Measurements from ENCODE around the gene TMEM30B.

Gene TMEM30B

DNA sequence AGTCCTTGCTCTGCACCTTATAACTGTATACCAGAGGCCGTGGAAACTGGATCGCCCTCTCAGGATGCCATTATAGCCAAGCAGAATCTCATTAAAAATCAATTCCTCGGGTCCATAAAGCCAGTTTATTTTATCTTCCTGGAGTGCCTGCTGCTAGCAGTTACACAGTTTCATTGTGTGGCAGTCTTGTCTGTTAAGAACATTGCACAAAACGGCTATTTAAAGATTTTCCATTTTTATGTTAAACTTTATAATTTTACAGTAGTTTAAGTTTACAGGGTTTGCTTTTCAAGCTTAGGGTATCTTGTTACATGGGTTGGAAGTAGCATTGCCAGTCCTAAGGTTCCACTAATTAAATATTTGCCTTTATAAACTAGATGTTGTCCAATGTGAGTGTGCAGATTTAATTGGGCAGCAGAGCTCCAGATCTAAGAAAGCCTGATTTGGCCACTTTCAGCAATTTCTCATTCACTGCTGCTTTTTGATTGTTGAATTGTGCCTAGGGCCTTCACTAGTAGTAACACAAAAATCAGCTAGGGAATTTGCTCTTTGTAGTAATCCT is 17.0 kb downstream of the TMEM30B start:
- no peak for TF ChIP-seq CTCF (IDR thresholded peaks at IDR 0.05; ENCODE audit: insufficient read depth, low read length, poor library complexity, severe bottlenecking)
- no peak overlapping the region for H3K4me3 ChIP-seq (replicated peaks; ENCODE audit: low read depth, low read length)

GRCh38 chr14:61262082-61262481 is 19.1 kb downstream of the TMEM30B start:
- Histone ChIP-seq H3K4me3 (replicated peaks; ENCODE audit: low read depth, low read length) (no peak overlapping the region), H3K27me3 (replicated peaks; ENCODE audit: control insufficient read depth, insufficient read depth, low read length) (no peaks in the 10 kb centered on the region), H3K36me3 (ENCODE audit: control insufficient read depth, insufficient read depth, low read length) (no peaks in the 10 kb centered on the region)
- TF ChIP-seq CTCF (IDR thresholded peaks at IDR 0.05; ENCODE audit: insufficient read depth, low read length, poor library complexity, severe bottlenecking): no peak
- no peak for DNase-seq (ENCODE audit: extremely low read depth, insufficient read length)

More for the DNA sequence above, 17.0 kb downstream of the TMEM30B start:
- Histone ChIP-seq H3K27me3 (replicated peaks; ENCODE audit: control insufficient read depth, insufficient read depth, low read length) (no peaks in the 10 kb centered on the region; the same call in 1 of the 2 replicates), H3K36me3 (ENCODE audit: control insufficient read depth, insufficient read depth, low read length) (no peaks in the 10 kb centered on the region)
- DNase-seq (ENCODE audit: extremely low read depth, insufficient read length): no peak

GRCh38 chr14:61260939-61261776 is 20.0 kb downstream of the TMEM30B start:
- Histone ChIP-seq H3K27me3 (replicated peaks; ENCODE audit: control insufficient read depth, insufficient read depth, low read length) (no peaks in the 10 kb centered on the region), H3K36me3 (ENCODE audit: control insufficient read depth, insufficient read depth, low read length) (no peaks in the 10 kb centered on the region), H3K4me3 (replicated peaks; ENCODE audit: low read depth, low read length) (no peak overlapping the region)
- no peak for TF ChIP-seq CTCF (IDR thresholded peaks at IDR 0.05; ENCODE audit: insufficient read depth, low read length, poor library complexity, severe bottlenecking)
- DNase-seq (ENCODE audit: extremely low read depth, insufficient read length): no peak

DNA sequence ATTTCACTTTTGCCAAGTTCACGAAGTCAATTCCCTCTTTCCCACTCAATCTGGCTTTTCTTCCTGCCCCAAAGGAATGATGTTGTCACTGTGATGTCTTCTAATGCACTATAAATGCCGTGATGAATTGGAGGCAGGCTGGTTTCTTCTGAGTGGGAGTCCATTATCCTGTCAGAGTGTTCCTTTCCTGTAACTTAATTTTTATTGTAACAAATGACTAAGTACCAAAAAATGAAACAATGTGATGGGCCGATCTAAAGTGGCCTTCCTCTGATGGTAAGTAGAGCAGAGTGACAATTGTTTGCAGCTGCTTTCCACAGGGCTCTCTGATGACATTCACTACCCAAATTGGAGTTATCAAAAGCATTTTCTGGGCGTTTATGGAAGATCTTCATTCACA is 22.2 kb downstream of the TMEM30B start:
- no peak for TF ChIP-seq CTCF (IDR thresholded peaks at IDR 0.05; ENCODE audit: insufficient read depth, low read length, poor library complexity, severe bottlenecking)
- Histone ChIP-seq H3K4me3 (replicated peaks; ENCODE audit: low read depth, low read length) (no peak overlapping the region), H3K27me3 (replicated peaks; ENCODE audit: control insufficient read depth, insufficient read depth, low read length) (no peaks in the 10 kb centered on the region; the same call in 1 of the 2 replicates), H3K36me3 (ENCODE audit: control insufficient read depth, insufficient read depth, low read length) (no peaks in the 10 kb centered on the region)
- no peak for DNase-seq (ENCODE audit: extremely low read depth, insufficient read length)

GRCh38 chr14:61257469-61258057 is 23.6 kb downstream of the TMEM30B start:
- Histone ChIP-seq H3K4me3 (replicated peaks; ENCODE audit: low read depth, low read length) (no peak overlapping the region), H3K27me3 (replicated peaks; ENCODE audit: control insufficient read depth, insufficient read depth, low read length) (no peaks in the 10 kb centered on the region; the same call in 1 of the 2 replicates), H3K36me3 (ENCODE audit: control insufficient read depth, insufficient read depth, low read length) (no peaks in the 10 kb centered on the region)
- no peak for TF ChIP-seq CTCF (IDR thresholded peaks at IDR 0.05; ENCODE audit: insufficient read depth, low read length, poor library complexity, severe bottlenecking)
- DNase-seq (ENCODE audit: extremely low read depth, insufficient read length): no peak

Data from GM06990 (cell line).